NCI-H748 treated with DMSO at 0.1 percent for 48 hours (cell line): ENCODE results near the gene ADRA2B.
"Not testable (repeated sequence)": the region's sequence is repeated elsewhere in the genome, so short reads cannot be mapped to it uniquely, and the experiment has no call there.

ENCODE experiments used
- DNase-seq: peaks from one replicate; lab custom pipeline; 2025; lab: John Stamatoyannopoulos, UW

ADRA2B gene

DNA sequence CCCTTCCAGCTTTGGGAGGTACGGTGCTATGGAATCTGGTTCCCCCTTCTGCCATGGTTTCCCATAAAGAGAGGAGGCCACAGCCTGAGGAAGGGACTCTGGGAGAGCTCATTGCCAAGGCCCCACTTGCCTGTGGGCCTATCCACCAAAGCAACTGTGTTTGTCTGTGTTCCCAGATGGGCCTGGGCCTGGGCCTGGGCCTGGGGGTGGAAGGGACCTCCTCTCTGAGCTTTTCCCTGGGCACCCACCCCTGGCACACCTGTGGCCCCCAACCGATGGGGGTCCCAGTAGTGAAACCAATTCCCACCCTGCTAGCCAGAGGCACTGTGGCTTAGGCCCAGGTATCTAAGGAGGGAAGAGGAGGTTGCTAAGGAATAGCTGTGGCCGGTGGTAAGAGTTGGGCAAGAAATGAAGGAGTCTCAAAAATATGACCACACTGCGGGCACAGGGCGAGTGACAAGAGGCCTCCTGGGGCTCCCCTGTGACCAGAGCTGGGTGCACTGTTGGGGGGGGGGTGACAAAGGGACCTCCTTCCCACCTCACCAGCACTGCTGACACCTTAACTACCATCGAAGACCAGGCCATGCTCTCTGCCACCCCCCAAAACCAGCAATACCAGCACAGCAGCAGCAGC lies 33.8 kb upstream of the ADRA2B start:
- no peak for DNase-seq

DNA sequence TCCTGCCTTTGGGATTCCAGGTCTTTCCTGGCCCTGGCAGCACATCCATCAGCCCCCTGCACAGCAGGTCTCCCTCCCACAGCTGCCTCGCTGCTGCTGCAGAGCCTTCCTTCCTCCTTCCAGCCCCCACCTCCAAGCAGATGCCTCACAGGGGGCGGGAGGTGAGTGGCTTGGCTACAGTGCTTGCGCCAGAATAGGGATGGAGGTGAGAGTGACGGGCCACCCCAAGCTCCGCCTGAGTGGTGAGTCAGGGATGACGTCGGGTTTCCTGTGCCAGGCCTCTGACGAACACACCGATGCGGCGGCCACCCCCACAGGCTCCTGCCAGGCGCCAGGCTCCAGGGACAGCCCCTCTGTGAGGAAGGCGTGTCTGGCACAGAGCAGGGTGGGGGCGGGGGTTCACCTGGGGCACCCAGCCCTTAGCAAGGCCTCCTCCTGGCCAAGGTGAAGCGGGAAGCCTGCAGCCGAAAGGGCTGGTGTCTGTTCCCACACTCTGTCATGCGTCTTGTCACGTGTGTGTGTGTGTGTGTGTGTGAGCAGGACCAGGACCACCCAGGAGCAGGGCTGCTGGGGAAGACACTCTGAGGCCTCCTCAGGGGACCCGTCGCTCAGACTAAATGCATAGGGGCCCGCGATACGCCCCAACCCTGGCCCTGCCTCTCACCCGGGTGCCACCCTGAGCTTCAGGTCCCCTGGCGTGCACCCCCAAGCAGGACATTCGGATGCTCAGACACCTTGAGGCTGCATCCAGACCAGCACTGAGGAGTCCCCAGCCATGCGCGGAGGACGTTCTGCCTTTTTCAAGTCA lies 32.2 kb upstream of the ADRA2B start:
- no peak for DNase-seq

DNA sequence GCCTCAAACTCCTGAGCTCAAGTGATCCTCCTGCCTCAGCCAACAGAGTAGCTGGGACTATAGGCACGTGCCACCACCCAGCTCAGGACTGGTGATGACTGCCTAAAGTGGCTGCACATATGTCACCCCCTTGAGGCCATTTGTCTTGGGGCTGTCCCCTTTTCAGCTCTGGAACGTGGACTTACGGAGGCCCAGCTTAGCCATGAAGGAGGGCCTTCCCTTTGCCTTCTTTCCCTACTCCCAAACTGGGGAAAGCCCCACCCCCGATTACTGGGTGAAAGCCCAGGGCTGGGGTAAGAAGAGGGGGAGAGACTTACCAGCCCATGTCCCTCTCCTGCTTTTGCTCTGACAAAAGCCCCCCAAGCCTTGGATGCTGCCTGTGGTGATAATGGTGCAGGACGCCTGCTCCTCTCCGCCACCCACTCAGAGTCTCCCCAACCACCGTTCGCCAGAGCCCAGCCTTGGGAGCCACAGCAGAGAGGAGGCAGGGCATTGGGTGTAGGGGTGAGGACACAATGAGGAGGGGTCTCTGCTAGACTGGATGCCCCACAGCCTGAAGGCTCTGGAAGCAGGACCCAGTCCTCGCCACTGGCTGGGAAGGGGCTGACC lies 31.3 kb upstream of the ADRA2B start:
- no peak for DNase-seq

DNA sequence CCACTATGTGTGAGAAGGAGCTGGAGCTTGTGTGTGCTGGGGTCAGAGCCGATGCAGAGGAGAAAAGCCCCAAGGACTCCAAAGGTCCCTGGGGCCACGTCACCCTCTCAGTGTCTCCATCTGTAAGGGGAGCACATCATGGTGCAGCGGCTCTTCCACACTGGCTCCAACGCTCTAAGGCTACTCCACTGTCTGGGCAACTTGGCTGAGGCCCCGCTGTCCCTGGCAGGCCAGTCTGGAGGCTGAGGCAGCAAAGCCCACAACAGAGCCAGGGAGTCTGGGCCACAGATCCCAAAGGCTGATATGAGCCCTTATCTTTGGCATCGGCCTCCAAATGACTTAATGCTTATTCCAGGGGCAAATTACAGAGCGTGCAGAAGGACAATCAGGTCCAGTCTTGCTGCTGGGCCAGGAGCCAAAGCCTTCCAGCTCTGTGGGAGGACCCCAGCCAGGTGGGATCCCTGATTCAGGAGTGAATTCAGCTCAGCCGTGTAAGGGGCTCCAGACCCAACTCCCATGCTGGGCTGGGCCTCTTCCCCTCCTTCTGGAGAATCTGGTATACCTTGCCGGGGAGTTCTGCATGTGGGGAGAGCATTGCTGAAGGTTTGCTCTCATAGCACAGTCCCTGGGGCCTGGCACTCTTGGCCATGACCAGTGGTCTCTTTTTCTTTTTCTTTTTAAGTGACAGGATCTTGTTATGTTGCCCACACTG lies 30.7 kb upstream of the ADRA2B start:
- no peak for DNase-seq

DNA sequence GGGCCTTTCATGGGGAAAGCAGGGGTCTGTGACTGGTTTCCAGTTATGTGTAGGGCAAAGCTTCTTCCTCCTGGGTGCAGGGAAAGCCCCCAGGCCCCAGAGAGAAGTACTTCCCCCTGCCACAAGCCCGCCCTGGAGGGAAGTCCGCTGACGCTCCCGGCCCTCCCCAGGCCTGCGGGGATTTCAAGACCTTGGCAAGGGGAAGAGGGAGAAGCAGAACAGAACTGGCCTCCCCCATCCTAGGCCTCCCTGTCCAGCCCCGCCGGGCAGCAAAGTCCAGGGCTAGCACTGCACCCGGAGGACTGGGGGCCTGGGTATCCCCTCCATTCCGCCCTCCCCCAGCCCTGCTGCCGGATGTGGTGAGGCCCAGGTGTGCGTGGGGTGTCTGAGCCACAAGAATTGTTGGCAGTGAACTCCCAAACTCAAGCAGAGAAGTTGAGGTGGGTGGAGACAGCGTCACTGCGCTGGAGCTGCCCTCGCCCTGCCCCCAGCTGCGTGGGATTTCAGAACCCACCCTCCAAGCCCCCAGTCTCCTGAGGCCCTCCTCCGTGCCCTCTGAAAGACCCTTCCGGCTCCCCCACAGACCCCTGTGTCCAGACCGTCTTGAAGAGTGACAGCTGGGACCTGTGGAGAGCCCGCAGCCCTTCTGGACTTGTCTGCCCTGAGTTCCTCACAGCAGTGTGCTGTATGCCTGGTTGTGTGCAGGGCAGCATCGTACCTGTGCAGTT lies 29.9 kb upstream of the ADRA2B start:
- no peak for DNase-seq

DNA sequence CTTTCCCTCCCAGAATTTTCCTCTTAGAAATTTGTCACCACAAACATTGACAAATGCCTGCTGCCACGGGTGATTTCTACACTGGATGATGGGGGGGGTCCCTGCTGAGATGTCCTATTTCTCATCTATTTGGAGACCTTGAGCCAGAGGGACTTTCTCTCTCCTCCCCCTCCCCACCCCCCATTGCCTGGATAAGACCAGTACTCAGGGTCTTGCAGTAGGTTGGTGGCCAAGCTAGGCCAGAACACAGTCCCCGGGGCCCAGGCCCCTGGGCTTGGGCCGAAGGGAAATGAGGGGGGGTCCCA lies 29.4 kb upstream of the ADRA2B start:
- DNase-seq: no peak

DNA sequence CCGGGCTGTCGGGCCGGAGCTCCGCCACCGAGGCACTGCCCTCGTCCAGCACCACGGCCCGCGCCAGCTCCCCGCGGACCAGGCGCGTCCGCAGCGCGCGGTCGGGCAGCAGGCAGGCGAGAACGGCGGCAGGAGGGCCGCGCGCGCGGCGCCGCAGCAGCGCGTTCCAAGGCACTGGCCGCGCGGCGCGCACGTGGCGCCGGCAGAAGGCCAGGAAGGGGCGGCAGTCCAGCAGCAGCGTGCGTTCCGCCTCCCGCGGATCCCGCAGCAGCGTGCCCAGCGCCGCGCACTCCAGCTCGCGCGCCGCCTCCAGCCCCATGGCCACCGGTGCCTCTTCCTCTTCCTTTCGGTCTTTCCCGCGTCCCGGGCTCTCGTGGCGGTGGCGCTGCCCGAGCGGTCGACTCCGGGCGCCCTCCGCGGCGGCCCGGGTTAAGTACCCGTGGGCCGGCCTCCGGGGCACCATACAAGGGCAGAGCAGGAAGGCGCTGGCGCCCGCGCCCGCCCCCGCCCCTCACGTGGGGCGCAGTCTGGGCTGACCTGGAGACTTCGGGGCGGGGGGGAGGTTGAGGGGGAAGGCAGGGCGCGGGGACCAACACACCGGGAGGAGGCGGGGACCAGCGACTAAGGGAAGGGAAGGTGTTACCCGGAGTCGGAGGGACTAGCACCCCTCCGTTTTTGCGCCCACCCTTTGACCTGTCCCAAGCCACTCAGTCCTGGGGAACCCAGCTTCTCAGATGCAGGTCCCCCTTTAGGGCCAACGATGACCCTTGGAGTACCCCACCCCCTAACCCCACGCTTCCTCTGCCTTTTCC lies 28.9 kb upstream of the ADRA2B start, which contains the start of gene DUSP2:
DUSP2 (minus strand) TSS at position 405 of the 812 bp plus-strand sequence; CDS start at position 319, 86 bp downstream.
- DNase-seq: no peak

DNA sequence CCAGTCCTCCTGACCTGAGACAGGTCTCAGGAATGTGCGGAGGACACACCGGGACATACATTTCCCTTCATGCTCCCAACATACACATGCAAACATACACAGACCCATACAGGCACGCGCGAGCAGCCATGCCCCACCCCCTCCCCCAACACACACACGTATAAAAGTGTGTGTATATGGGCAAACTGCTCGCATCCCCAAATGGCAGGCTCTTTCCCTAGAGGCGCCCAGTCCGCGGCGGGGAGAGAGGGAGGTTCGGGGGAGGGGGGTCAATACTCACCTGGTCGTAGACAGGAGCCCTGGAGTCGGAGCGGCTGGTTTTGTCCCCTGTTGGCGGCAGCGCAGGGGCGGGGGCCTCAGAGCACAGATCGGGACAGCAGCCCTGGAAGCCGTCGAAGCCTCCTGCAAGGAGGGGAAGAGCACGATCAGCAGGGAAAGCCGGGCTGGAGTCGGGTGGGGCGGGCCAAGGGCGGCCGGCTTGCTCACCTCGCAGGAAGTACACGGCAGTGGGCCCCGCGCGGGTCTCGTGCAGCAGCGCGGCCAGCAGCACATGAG lies 28.2 kb upstream of the ADRA2B start:
- no peak for DNase-seq

DNA sequence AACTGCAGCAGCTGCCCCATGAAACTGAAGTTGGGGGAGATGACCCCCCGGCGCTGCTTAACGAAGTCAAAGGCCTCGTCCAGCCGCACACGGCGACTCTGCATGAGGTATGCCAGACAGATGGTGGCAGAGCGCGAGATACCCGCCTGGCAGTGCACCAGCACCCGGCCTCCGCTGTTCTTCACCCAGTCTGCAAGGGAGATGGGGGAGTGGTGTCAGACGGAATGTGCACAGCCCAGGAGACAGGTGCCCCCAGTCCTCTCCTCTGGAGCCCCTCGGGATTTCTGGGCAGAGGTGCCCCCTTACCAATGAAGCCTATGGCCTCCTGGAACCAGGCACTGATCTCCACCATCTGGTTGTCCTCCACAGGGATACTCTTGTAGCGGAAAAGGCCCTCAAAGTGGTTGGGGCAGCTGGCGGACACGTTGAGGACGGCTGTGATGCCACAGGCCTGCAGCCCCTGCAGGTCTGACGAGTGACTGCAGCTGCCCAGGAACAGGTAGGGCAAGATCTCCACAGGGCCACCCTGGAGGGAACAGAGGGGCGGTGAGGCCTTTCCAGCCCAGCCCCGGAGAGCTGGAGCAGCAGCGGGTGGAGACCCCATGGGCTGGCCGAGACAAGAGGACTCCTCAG lies 27.6 kb upstream of the ADRA2B start:
- DNase-seq: no peak

DNA sequence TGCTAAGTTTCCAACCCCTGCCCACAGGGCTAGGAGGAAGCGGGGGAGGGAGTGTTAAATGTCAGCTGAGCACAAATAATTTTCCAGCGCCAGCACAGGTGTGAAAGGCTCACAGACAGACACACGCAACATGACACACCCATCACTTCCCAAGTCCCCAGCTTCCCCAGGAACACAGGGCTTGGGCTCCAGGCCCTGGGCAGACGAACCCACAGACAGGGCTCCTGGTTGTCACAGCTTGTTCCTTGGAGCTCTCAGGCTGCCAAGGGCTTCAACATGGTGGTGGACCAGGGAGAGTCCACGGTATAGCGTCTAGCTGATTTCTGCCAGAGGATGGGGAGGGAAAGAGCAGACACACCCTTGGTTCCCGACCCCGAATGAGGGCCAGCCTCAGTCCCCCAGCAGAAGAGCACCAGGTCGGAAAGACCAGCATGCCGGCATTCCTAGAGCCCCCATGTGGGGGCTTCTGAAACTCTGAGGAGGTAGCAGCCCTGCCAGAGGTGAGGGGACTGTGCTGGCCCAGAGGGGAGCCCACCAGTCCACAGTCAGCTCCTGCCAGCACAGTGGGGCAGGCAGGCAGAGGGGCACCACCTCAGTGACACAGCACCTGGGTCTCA lies 27.0 kb upstream of the ADRA2B start:
- no peak for DNase-seq

DNA sequence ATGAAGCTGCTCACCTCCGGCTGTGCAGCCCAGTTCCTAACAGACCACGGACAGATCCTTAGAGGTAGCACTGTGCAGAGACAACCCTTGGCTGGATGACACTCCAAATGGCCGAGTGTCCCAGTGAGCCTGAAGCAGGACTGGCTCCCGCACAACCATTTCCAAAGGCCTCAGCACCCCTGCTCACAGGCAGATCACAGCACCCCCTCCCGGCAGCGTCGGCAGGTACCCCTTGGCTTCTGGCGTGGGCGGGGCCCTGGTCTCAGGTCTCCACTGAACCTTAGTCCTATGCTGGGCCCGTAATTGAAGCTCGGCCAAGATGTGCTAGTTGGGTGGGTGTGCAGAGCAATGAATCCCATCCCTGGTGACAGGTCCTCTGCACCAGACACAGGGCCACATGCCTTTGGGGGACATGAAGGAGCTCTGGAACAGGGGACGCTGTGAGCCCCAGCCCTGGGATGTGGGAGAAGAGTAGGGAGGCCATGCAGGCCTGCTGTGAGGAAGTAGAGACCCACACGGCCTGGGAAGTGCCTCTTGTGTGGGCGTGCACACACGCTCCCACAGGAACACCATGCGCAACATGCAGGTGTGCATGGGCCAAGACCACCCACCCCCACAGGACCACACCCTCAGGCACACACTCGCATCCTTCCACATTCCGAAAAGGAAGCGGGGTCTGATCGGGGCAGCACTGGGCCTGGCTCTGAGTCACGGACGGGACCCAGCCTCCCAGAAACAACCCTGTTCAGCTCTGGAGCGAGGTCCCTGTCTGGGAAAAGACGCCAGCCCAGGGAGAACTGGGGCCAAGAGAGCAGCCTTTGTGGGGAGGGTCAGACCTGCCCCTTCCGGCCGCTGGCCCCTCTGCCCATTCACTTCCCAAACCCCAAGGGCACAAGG lies 26.1 kb upstream of the ADRA2B start:
- DNase-seq: no peak

DNA sequence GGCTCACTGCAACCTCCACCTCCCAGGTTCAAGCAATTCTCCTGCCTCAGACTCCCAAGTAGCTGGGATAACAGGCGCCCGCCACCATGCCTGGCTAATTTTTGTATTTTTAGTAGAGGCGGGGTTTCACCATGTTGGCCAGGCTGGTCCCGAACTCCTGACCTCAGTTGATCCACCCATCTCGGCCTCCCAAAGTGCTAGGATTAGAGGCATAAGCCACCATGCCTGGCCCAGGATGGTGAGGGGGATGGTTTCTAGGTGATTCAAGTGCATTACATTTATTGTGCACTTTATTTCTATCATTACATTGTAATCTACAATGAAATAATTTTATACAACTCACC lies 25.2 kb upstream of the ADRA2B start:
- DNase-seq: not testable (repeated sequence)

DNA sequence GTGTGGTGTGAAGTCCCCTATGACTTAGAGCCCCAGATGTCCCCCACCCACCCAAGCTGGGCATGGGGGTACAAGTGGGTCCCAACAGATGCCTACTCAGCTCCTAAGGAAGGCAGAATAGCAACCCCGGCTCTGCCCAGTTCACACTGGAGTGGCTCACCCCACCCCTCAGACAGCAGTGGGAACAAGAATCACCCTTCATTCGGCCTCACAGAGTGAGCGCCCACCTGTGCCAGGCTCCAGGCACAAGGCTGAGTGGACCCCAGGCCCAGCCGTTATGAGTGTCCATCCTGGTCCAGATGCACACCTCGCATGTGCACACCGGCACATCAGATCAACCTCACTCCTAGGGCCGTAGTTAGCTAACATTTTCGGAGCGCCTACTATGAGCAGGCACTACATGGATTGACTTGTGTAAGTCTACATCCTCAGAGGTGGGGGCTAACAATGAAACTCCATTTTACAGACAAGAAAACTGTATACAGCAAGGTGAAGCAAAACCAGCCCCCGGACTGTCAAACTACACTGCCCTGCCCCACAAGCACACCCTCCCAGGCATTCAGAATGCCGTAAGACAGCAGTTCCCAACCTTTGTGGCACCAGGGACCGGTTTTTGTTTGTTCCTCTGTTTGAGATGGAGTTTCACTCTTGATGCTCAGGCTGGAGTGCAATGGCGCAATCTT lies 24.7 kb upstream of the ADRA2B start:
- DNase-seq: no peak

DNA sequence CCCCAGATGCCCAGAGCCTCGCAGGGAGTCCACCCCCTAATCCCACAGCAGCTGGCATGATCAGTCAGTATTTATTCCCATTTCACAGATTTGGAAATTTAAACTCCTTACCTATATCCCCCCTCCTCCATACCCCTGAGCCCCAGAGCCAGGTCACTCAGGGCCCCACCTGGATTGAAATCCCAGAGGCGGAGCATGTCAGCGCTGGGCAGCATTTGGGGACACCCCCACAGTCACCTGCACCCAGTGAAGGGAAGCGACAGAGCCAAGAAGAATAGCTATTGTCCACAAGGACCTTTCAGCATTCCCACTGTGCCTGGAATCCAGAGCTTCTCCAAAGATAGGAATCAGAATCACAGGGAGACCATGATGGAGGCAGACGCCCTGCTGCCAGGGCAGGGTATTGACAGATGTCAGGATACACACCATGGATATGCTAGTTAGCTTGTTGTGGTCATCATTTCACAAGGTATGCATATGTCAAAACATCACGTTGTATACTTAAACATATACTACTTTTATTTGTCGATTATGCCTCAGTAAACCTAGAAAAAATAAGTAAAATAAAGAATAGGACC lies 22.9 kb upstream of the ADRA2B start:
- no peak for DNase-seq

DNA sequence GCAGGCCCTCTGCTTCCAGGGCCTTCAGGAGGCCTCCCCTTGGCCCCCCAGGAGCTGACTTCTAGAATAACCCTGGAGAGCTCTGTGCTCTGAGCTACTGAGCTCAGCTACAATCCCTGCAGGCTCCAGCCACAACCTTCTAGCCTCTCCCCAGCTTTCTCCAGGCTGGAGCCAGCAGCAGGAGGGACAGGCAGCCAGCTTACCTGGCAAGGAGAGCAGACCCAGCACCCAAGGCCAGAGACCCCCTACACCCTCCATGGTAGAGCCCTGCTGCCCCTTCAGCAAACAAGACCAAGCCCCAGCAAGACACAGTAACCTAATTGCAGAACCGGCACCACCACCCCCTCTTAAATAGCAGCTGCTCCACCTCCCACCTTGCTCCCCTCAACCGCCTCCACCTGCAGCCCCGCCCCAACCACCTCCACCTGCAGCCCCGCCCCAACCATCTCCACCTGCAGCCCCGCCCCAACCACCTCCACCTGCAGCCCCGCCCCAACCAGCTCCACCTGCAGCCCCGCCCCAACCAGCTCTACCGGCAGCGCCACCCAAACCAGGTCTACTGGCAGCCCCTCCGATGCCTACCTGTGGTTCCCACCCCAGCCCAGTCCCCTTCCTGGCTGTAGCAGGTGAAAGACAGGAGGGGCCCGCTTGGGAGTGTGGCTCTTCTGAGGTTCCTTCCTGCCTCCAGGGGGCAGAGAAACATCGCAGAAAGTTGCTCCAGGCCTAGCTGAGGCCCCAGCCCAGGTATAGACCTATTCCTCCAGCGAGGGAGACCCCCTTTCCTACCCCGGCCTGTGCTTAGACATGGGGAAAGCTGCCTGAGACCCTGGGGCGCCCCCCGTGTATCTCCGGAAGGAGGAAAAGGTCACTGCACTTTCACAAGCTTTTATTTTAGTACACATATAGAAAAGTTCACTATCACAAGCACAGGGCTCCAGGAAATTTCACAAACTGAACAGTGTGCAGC lies 22.1 kb upstream of the ADRA2B start, which contains the start of gene ASTL:
ASTL (minus strand) TSS at position 324 of the 967 bp plus-strand sequence; CDS start at position 258, 66 bp downstream.
- DNase-seq: peak; percentile 40

DNA sequence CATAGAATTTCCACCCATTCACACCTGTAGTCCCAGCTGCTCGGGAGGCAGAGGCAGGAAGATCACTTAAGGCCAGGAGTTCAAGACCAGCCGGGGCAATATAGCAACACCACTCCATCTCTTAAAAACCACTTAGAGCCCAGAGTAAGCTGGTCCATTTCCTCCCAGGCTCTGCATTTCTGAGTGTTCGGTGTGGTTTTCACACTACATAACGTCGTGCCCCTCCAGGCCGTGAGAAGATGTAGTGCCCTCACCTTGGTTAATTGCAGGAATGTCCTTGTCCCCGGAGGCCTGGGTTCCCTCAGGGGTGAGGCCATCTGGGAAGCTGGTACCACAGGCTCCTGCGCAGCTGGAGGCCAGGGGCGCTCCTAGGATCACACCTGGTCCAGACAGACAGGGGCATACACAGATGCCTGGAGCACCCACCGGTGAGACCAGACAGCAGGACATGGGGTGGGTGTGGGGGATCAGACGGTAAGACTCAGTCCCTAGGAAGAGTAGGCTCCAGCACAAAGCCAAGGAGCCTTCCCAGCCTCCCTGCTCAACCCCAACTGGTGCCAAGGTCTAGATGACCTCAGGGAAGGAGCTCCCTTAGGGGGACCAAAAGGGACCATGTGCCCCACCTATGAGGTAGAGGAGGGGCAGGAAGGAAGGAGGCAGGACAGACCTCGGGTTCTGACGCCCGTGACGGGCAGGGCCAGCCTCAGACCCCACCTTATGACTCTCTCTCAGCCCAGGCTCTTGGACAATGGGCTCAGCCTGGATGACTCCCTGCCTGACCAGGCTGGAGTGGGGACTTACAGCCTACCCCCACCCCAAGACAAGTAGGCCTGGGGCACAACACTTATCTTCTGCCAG lies 21.2 kb upstream of the ADRA2B start:
- no peak for DNase-seq
